GM18519 (cell line): ENCODE data around the gene CYP4F8.

Source experiments
- ATAC-seq: cut with Tn5 transposase; IDR thresholded peaks from one replicate; pipeline ENCODE4 v1.9.1; 2021; ENCODE audit warnings: mild to moderate bottlenecking, moderate library complexity; ENCODE audit not compliant: unreplicated experiment, low FRiP score

Gene CYP4F8

DNA sequence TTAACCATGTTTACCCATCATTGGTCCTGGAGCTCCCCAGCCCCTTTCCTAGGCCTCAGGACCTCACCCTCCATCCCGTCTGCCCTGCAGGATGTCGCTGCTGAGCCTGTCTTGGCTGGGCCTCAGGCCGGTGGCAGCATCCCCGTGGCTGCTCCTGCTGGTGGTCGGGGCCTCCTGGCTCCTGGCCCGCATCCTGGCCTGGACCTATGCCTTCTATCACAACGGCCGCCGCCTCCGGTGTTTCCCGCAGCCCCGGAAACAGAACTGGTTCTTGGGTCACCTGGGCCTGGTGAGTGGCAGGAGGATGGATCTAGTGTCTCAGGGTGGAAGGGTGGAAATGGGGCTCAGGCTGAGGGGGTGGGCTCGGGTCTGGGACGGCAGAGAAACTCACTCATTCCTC lies 508 bp downstream of the CYP4F8 start:
- no peak for ATAC-seq

DNA sequence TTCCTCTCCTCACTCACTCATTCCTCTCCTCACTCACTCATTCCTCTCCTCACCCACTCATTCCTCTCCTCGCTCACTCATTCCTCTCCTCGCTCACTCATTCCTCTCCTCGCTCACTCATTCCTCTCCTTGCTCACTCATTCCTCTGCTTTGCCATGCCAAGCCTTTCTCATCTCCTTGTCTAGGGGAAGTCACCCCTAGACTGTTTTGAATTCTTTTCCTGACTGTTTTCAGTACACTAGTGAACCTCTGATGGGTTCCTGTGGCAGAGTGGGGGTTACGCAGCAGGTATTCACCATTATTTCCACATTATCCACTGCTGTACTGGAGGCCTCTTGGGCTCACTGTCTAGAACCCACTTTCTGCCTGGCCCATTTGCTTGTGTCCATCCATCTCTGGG lies 1.2 kb downstream of the CYP4F8 start:
- no peak for ATAC-seq

DNA sequence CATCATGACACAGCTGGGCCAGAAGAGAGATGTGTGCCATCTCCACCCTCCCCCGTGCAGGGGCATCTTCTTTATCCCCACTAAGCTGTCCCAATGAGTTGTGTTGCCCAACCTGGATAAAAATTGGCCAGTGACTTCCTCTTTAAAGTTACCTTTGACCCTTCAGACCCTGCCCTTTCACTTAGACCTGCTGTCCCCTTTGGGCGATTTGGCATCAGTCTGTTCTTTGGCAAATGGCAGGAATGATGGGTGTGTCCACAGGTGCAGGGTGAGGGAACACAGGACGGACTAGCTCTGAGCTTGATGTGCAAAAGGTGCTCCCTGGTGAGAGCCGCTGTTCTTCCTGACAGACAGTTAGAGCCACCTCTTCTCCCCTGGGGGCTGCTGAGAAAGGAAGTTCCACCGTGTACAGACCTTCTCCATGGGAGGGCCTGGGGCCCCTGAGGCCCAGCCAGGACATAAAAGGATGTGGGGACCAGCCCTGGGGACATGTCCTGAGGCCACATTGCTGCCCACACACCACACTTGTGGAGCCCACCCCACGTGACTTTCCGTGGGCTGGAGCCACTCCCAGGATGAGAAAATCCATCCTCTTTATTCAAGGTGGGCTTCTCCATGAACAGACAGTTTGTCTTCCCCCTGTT lies 1.7 kb downstream of the CYP4F8 start:
- ATAC-seq, result no peak

DNA sequence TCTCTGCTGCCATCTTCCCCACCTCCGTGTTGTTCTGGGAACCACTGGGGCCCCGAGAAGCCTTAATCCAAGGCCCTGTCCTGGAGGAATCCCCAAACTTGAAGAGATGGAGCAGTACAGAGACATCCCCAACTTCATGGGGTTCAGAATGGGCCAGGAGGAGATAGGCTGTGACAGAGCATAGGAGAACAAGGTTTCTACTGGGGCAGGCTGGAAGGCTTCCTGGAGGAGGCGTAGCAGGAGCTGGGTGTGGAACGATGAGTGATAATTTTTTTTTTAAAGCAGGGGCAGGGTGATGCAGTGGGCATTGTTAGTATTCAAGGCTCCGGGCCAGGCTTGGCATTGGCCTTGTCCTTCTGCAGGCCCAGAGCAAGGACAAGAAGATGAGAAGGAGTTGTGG lies 3.3 kb downstream of the CYP4F8 start:
- no peak for ATAC-seq

DNA sequence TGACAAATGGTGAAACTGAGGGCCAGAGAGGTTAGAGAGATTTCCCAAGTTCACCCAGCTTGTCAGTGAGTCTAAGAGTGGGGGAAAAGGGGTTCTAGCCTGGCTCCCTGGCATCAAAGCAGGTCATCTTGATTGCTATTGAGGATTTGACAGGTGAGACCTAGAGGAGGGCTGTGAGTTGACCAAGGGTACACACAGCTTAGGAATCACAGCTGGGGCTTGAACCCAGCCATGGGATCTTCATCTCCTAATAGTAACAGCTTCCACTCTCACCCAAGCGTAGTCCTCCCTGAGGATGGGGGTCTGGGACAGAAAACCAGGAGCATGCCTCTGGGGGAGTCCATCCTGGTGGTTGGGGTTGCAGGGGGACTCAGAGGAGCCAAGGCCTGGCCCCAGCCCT lies 6.8 kb downstream of the CYP4F8 start:
- ATAC-seq, result no peak

DNA sequence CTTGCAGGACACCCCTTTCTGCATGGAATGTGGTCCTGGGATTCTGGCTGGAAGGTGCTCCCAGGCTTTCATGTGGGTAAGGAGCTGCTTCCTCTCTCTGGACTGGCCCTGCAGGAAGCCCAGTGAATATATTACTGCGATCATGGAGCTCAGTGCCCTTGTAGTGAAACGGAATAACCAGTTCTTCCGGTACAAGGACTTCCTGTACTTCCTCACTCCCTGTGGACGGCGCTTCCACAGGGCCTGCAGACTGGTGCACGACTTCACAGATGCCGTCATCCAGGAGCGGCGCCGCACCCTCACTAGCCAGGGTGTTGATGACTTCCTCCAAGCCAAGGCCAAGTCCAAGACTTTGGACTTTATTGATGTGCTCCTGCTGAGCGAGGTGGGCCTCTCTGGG lies 8.0 kb downstream of the CYP4F8 start:
- ATAC-seq, result no peak

DNA sequence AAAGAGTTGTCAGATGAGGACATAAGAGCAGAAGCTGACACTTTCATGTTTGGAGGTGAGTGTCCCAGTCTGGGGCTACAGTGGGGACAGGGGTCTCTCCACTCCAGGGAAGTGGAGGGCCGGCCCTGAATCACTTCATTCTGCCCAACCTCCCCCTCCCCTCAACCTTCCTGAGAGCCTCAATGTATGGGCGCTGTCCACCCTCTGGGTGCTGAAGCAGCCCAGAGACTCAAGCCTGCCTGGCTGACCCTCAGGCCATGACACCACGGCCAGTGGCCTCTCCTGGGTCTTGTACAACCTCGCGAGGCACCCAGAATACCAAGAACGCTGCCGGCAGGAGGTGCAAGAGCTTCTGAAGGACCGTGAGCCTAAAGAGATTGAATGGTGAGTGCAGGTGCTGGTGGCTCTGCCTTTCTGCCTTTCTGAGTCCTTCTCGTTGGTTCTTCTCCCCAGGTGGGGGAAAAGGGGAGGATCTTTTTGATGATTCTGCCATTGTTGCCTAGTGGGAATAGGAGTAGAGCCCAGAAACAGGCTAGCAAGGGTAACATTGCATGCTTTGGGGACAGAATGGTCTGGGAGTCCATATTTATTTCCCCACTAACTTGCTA lies 8.8 kb downstream of the CYP4F8 start:
- no peak for ATAC-seq

DNA sequence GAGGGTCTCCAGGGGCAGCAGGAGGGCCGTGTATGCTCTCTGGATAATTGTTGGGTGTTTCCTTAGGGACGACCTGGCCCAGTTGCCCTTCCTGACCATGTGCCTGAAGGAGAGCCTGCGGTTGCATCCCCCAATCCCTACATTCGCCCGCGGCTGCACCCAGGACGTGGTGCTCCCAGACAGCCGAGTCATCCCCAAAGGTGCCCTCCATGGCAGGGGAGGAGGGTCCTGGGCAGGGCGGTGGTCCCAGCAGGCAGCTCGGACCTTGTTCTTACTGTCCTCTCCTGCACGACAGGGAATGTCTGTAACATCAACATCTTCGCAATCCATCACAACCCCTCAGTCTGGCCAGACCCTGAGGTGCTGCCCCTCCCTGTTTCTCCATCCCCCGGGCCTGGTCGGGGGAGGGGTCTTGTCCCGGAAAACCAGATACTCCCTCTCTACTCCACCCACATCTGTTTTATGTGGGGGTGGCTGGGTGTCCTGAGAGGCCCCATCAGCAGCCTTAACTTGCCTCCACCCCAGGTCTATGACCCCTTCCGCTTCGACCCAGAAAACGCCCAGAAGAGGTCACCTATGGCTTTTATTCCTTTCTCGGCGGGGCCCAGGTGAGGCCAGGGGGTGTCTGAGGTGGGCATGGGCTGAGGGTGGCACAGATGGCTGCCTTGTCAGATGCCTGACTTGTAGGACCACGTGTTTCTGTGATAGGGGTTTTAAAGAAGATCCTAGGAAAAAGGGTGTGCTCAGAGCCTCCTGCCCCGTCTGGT lies 13.4 kb downstream of the CYP4F8 start:
- no peak for ATAC-seq

DNA sequence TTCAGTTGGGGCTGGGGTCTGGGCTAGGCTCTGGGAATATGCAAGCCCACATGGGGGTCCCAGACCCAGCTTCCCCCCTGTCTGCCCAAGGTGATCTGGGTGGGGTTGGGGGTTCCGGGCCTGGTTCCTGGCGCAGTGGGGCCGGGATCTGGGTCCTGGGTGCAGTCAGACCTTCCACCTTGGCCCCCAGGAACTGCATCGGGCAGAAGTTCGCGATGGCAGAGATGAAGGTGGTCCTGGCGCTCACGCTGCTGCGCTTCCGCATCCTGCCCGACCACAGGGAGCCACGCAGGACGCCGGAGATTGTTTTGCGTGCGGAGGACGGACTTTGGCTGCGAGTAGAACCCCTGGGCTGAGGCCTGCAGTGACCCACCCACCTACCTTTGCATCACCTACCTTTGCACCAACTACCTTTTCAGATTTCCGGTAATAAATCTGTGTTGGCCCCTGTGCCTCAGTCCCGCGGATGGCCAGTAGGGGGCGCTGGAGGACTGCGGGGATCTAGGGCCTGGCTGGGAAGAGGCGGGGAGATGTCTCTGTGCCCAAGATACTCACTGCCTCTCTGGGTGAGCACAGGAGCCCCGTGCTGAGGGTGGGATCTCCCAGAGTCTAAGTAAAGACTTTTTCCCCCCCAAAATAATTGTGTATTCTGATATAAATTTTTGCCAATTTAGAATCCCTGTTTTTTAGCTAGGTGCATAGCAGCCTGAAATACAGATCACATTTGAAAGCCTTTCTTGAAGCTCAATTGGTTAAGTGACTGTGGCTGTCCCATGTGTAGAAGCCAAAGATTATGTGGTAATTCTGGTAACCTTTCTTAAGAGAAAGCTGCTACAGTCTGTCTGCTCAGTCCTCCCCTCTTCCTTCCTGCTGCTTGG lies 14.2 kb downstream of the CYP4F8 start:
- ATAC-seq, result no peak

DNA sequence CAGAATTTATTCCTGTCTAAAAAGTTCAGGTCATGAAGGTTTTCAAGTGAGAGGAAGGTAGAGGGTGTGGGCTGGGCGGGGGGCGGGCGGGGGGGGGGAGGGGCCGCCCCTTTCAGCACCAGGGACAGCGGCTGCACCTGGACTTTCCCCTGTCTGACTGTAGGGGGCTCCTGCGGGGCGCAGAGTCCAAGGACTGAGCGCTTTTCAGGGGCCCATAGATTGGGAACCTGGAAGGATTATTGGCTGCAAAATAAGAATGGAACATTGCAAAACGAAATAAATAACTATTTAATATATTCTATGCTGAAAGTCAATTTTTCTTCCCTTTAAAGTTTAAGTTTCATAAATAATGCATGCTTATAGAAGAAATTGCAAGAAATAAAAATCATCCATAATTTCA lies 16.8 kb downstream of the CYP4F8 start:
- no peak for ATAC-seq

DNA sequence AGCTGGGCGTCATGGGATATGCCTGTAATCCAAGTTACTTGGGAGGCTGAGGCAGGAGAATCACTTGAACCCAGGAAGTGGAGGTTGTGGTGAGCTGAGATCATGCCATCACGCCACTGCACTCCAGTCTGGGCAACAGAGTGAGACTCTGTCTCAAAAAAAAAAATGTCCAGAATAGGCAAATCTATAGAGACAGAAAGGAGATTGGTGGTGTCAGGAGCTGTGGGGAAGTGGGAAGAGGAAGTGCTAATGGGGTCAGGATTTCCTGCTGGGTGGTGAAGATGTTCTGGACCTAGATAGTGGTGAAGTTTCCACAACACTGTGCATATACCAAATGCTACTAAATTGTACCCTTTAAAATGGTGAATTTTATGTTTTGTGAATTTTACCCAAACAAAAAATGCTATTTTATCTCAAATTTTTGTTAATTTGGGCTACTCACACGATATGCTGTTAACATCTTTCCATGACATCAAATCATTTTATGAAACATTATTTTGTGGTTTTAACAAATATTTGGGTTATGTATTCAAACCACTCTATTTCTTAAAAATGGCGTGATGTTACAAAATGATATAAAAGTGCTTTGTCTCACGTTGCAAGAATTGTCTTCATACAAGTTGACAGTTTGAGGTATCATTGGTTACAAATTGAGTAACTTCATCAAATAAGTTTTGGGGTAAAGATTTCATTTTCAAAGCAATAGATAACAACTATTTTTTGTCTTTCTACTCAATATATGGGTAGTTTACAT lies 18.2 kb downstream of the CYP4F8 start:
- no peak for ATAC-seq

DNA sequence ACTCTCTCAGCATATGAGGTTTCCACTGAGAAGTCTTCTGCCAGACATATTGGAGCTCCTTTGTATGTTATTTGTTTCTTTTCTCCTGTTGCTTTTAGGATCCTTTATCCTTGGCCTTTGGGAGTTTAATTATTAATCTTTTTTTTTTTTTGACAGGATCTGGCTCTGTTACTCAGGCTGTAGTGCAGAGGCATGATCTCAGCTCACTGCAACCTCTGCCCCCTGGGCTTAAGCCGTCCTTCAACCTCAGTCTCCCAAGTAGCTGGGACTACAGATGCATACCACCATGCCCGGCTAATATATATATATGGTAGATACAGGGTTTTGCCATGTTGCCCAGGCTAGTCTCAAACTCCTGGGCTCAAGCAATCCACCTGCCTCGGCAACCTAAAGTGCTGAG lies 19.1 kb downstream of the CYP4F8 start:
- ATAC-seq, result no peak

DNA sequence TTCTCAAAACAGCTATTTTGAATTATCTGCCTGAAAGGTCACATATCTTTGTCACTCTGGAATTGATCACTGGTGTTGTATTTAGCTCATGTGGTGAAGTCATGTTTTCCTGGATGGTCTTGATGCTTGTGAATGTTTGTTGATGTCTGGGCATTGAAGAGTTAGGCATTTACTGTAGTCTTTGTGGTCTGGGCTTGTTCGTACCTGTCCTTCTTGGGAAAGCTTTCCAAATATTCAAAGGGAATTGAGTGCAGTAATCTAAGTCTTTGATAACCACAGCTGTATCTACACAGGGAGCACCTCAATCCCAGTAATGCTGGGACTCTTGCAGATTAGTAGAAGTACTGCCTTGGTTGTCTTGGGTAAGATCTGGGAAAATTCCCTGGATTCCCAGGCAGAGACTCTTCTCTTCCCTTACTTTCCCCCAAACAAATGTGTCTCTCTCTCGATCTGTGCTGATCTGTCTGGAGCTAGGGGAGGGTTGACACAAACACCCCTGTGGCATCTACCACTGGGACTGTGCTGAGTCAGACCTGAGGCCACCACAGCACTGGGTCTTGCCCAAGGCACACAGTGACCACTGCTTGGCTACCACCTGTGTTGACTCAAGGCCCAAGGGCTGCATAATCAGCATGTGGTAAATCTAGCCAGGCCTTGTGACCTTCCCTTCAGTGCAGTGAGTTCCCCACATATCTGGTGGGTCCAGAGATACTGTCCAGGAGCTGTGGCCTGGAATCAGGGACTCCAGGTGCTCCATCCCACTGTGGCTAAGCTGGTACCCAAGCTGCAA lies 20.2 kb downstream of the CYP4F8 start:
- no peak for ATAC-seq

DNA sequence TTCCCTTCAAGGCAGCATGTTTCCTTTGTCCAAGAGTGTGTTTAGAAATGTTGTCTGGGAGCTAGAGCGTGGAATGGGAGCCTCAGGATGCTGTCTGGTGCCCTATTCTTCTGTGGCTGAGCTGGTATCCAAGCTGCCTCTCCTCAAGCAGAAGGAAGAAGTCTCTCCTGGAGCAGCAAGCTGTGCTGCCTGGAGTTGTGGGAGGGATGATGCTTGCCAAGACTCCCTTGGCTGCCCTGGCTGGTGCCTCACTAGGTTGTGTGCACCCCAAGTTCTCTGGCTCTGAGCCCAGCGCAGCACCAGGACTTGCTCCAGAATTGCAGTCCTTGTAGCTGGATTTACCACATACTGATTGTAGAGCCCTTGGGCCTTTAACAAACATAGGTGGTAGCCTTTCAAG lies 21.0 kb downstream of the CYP4F8 start:
- no peak for ATAC-seq

DNA sequence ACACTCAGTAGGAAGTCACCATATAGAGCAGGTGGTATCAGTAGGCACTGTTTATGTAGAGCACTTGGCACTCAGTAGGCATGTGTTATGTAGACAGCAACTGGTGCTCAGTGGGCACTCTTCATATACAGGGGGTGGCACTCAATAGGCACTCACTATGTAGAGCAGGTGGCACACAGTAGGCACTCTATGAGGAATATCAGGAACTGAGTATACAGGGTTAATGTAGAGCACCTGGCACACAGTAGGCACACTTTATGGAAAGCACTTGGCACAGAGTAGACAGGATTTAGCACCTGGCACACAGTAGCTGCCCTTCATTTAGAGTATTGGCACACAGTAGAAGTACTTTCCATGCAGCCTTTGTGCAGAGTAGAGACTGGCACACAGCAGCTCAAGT lies 24.6 kb downstream of the CYP4F8 start:
- ATAC-seq, result no peak

DNA sequence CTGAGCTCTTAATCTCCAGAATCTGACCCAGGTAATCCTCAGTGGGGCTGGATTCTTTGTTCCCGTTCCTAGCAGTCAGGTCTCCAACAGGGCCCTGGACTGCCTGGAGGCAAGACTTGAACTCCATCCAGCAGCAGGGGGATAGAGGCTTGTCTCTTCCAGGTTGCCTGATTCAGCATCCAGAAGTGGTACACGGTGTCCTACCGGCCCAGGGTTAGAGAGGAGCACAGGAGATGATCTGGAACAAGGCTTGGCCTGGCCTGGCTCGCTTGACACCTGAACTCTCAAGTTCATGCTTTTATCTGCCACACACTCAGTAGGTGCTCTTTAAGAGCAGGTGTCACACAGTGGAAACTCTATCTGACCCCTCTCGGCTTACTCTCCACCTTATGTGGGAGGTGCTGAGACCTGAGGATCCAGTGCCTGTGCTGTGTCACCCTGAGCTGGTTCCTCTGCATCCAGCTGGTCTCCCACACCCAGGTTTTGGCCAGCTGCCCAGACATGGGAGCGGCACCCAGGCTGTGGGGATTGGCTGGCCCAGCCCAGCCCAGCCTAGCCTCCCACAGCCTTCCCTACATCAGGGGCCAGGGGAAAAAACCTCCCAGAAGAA lies 25.4 kb downstream of the CYP4F8 start, which contains the start of gene CYP4F3:
CYP4F3 (plus strand) TSS at position 604 of the 610 bp plus-strand sequence. CDS start 519 bp downstream, outside the sequence.
- ATAC-seq, result no peak

DNA sequence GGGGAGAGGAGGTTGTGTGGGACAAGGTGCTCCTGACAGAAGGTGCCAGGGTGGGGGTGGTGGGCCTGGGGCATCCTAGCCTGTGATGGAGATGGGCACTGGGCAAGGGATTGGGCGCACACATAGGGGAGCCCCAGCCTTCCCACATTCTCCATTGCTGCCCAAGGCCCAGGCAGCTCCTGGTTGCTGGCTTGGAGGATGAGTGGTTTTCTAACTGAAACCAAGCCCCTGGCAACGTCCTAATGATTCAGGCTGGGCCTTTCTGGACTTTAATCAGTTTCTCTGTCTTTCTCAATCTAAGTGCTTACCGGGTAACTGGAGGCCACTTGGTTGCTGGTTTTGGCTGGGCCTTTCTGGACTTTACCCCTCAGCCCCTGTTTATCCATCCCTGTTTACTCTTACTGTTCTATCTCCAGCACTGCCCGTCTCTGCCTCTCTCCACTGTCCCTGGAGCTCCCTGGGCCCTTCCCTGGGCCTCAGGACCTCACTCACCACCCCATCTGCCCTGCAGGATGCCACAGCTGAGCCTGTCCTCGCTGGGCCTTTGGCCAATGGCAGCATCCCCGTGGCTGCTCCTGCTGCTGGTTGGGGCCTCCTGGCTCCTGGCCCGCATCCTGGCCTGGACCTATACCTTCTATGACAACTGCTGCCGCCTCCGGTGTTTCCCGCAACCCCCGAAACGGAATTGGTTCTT lies 26.0 kb downstream of the CYP4F8 start:
- no peak for ATAC-seq

DNA sequence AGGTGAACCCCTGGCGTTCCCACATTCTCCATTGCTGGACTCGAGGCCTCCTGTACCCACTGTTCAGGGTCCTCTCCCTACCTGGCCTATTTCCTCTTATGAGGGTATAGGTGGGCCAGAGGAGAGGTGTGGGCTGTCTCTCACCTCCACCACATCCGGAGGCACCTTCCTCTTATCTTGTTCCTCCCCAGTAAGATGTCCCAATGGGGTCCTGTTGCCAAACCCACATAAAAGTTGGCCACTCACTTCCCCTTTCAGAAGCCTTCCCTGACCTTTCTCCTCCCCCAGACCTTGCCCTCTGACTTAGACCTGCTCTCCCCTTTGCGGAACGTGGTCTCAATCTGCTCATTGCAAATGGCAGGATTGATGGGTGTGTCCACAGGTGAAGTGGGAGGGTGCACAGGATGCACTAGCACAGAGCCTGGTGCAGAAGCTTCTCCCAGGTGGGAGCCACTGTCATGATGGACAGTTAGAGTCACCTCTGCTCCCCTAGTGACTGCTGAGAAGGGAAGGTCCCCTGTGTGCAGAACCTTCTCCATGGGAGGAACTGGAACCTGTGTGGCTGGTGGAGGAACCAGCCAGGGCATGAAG lies 27.0 kb downstream of the CYP4F8 start:
- no peak for ATAC-seq
